Mesodermal cell (in vitro differentiated cells): ENCODE data around the gene NHEJ1.

Experiments used
- H3K27ac ChIP-seq: 2 replicates; pipeline ENCODE4 v1.7.0; 2013; ENCODE audit warnings: mild to moderate bottlenecking, low read depth, low read length, moderate library complexity; ENCODE audit not compliant: severe bottlenecking
- H3K36me3 ChIP-seq: 2 replicates; pipeline ENCODE4 v1.7.1; 2013; ENCODE audit warnings: mild to moderate bottlenecking, low read length, moderate library complexity; ENCODE audit not compliant: control insufficient read depth, insufficient read depth
- H3K4me1 ChIP-seq: one replicate; pipeline ENCODE4 v1.7.1; 2013; ENCODE audit warnings: mild to moderate bottlenecking, low read length; ENCODE audit not compliant: insufficient read depth, control insufficient read depth, poor library complexity, severe bottlenecking
- H3K4me3 ChIP-seq: 2 replicates; pipeline ENCODE4 v1.7.0; 2013; ENCODE audit warnings: low read length, control low read depth, mild to moderate bottlenecking; ENCODE audit not compliant: insufficient read depth, poor library complexity, severe bottlenecking; ENCODE audit errors: extremely low read depth
- H3K9me3 ChIP-seq: 2 replicates; pipeline ENCODE4 v1.7.1; 2013; ENCODE audit warnings: mild to moderate bottlenecking, low read length, moderate library complexity; ENCODE audit not compliant: control insufficient read depth
- WGBS, 2 experiments: methylation state at CpG; one replicate each; pipeline ENCODE4 v1.1.5; 2013; ENCODE audit warnings: missing lambda C conversion rate in 2 of 2; ENCODE audit not compliant: insufficient coverage in 2 of 2; 5-methylcytosine and 5-hydroxymethylcytosine counted together

Gene NHEJ1

DNA sequence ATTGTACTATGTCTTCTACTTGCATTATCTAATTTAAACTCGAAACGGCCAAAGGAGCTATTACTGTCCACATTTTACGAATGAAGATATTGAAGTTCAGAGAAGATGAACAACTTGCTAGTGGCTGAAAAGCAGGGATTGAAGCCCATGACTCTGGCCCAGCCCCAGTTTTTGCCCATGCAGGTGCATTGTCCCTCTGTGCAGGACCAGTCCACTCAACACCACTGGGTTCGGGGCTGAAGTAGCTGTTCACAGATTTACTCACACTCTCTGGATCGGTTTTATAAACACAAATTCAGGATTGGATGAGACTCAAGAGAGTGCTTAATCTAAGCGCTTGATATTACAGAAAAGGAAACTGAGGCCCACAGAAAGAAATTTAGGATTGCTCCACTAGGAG, 98.5 kb downstream of the NHEJ1 start:
- peaks cover 12% of the 10 kb centered on the region for H3K4me1 ChIP-seq
- H3K27ac ChIP-seq = no peak overlapping the region
- no peak overlapping the region for H3K4me3 ChIP-seq
- WGBS, 2 experiments = 77 to 80% methylated on average over 3 to 5 of the region's 6 CpGs
- no peaks in the 10 kb centered on the region for H3K9me3 ChIP-seq
- no peaks in the 10 kb centered on the region for H3K36me3 ChIP-seq

DNA sequence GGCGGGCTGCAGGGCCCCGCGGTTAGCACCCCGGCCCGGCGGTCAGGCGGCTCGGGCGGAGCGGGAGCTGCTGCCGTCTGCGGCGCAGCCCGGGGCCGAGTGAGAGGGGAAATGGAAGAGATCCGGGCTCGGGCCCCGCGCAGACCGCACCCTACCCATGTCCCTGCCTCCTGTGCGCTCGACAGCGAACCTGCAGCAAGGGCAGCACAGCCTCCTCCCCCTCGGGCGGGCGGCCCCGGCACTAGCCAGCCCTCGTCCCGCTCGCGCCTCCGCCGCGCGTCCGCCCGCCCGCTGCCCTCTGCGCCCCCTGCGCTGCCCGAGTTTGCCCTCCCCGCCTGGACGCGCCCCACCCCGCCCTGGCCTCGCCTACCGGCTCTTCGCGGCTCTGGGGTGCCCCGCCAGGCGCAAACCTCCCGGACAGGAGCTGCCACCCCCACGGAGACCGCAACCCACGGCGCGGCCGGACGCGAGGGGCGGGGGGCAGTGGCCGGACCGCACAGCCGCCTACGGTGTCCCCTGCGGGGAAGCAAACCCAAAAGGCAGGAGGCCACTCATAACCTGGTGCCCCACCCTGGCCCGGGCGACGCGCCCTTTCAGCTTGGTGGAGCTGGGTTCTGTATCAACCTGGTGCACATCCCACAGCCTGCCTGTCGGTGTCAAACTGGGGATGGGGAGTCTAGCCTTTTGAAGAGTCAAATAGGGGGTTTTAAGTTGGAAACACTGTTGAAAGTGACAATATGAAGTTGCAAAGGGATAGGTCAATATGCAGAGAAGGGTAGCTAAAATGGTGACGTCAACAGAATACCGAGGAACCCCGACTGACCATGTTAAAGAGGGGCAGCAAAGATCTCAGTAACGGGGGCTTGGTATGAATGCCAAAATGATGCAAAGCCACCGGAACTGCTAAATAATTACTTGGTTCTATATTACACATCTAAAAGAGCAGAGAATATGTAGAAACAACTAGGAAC, 99.5 kb downstream of the NHEJ1 start, which contains the start of gene IHH:
TSS of gene IHH (minus strand) at position 101 of the 971 bp plus-strand sequence. CDS start 454 bp downstream, outside the sequence.
- Histone ChIP-seq H3K36me3 (no peaks in the 10 kb centered on the region), H3K27ac (no peak within 1 kb of the TSS), H3K4me3 (peak within 1 kb of the TSS; percentile 9), H3K4me1 (peaks cover 12% of the 10 kb centered on the region), H3K9me3 (no peaks in the 10 kb centered on the region)
- 2 to 4% methylated on average over 39 to 71 of the region's 76 CpGs for WGBS, 2 experiments

DNA sequence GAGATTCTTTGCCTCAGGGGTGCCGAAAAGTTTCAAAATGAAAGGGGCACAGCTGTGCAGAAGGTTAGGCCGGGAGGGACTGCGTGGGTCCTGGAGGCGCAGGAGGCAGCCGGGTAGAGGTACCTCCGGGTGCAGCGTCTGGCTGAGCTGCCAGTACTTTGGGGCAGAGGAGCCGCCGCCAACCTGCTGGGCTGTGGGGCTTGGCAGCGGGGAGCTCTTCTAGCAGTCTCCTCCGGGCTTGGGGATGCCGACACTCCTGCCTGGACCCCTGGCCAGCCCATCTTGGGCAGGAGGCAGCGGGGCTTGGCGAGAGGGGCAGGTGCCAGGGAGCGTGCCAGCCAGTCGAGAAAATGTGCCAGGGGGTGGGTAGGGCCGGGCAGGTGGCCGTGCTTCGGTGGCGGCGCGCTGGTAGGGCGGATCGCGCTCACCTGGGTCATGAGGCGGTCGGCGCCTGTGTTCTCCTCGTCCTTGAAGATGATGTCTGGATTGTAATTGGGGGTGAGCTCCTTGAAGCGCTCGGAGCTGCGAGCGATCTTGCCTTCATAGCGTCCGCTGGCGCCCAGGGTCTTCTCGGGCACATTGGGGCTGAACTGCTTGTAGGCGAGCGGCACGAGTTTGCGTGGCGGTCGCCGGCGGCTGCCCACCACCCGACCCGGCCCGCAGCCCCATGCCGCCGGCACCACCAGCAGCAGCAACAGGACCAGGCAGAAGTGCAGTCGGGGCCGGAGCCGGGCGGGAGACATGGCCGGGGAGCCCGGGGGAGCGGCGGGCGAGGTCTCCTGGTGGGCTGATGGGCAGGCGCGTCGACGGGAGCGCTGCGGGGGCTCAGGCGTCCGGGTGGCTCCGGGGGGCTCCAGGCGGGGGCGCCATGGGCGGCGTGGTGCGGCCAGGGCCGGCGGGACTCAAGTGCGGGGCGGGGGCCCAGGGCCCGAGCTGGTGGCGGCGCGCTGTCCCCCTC, 100.6 kb downstream of the NHEJ1 start:
- H3K4me1 ChIP-seq = peaks cover 12% of the 10 kb centered on the region
- no peaks in the 10 kb centered on the region for H3K36me3 ChIP-seq
- H3K27ac ChIP-seq = no peak overlapping the region
- no peaks in the 10 kb centered on the region for H3K9me3 ChIP-seq
- 5 to 8% methylated on average over 47 to 60 of the region's 81 CpGs for WGBS, 2 experiments
- no peak overlapping the region for H3K4me3 ChIP-seq

DNA sequence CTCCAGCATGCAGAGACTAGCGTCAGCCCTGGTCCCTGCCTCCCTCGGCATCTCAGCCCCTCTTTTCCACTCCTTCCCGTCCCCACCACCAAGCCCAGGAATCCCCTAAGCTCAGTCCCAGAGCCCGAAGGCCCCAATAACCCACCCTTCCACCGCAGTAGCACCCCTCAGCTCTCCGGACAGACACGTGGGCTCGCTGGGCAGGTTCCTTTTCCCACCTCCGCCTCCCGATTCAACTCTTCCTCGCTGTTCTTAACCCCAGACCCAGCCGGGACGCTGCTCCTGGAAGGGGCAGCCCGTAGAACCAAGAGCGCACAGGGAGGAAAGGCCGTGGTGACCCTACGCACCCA, 101.3 kb downstream of the NHEJ1 start:
- no peak overlapping the region for H3K4me3 ChIP-seq
- no peak overlapping the region for H3K27ac ChIP-seq
- no peaks in the 10 kb centered on the region for H3K9me3 ChIP-seq
- 11 to 14% methylated on average over 14 to 15 of the region's 17 CpGs for WGBS, 2 experiments
- peaks cover 12% of the 10 kb centered on the region for H3K4me1 ChIP-seq
- no peaks in the 10 kb centered on the region for H3K36me3 ChIP-seq

DNA sequence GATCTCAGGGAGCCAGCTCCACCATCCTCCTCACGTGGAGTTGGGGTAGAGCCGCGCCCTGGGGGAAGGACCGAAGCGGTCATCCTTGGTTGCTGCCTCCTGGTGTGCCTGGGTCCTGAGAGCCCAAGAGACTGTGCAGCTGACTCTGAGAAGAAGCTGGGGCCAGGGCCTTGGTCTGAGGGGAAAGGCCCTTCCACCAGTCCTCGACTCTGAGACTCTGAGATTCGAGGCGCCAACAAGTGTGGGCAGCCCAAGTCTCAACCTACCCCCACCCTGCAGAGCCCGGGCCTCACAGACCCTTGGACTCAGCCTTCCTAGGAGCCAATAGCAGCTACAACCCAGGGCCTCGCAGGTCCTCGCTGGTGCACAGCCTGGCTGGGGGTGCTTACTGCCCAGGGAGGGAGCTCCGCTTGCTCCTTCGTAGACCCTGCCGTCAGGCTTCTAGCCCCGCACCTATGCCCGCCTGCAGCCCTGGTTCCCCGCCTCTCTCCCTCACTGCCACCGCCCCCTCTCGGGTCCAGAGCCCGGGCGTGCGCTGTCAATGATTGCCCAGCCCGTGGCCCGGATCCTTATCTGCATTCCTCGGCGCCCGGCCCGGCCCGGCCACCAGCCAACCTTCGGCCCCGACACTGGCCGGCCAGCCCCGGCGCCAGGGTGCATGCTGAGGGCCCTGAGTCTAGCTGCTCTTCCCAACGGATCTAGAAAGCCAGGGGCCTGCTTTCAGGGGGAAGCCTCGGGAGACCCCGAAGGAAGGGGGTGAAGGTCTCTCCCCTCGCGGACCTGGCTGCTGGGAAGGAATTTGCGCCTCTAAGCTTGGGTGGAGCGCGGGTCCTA, 101.9 kb downstream of the NHEJ1 start:
- no peak overlapping the region for H3K27ac ChIP-seq
- no peak overlapping the region for H3K4me3 ChIP-seq
- H3K9me3 ChIP-seq = no peaks in the 10 kb centered on the region
- 11 to 12% methylated on average over 38 to 39 of the region's 42 CpGs for WGBS, 2 experiments
- peaks cover 12% of the 10 kb centered on the region for H3K4me1 ChIP-seq
- H3K36me3 ChIP-seq = no peaks in the 10 kb centered on the region

DNA sequence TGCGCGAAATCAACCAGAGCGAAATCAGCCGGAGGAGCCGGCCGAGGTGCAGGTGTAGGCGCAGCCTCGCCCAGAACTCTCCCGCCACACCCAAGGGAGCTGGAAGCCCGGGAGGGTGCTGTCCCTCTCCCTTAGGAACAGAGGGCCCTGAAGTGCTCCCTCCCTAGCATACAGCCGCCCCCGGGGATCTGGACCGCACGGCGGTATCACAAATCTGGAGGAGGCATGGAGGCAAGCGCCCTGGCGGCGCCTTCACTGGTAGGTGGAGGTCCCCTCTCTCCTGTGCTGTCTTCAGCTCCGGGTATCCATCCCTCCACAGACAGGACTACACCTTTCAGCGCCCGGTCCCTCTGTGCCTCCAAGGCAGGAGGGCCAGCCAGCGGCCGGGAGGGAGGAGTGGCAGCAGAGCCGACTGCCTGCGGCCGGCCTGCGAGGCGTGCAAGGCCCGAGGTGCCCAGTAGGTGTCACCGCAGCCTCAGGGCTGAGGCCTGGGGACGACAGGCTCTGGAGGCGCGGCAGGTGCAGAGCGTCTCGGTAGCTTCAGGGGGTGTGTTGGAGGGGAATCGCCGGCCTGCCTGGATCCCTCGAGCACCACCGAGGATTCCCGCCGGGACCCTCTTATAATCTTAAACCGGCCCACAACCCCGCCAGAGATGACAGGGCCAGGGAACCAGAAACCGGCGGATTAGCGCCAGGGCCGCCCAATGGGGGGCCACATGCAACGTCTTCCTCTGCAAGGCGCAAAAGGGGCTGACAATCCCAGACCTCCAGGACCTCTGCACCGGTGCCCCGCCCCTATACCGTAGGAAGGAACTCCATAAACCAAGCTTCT, 102.7 kb downstream of the NHEJ1 start:
- no peak overlapping the region for H3K27ac ChIP-seq
- no peaks in the 10 kb centered on the region for H3K36me3 ChIP-seq
- no peak overlapping the region for H3K4me3 ChIP-seq
- H3K4me1 ChIP-seq = peaks cover 12% of the 10 kb centered on the region
- 5 to 6% methylated on average over 39 to 45 of the region's 52 CpGs for WGBS, 2 experiments
- H3K9me3 ChIP-seq = no peaks in the 10 kb centered on the region

DNA sequence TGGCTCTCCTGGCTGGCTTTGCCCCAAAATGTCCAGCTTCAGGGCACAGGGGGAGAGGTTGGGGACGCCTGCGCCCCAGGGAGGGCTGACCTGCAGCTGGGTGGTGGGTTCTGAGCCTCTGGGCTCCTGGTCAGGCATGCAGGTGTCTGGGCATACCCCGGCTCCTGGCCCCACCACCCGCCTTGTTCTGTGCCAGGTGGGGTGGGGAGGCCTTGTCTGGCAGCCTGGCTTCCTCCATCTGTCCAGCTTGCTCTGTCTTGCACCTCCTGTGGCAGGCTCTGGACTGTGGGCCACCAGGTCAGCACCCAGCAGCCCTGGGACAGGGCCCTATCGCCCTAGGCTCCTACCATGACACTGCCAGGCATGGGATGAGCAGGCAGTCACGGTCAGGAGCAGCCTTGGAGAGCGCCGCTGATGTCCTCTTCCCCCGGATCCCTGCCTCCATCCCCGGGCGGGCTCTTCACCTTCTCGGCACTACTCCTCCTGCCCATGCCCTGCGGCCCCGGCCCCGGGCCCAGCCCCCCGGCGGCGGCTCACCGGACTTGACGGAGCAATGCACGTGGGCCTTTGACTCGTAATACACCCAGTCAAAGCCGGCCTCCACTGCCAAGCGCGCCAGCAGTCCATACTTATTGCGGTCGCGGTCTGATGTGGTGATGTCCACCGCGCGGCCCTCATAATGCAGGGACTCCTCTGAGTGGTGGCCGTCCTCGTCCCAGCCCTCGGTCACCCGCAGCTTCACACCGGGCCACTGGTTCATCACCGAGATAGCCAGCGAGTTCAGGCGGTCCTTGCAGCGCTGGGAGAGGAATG, 103.5 kb downstream of the NHEJ1 start:
- 11 to 14% methylated on average over 33 to 39 of the region's 40 CpGs for WGBS, 2 experiments

DNA sequence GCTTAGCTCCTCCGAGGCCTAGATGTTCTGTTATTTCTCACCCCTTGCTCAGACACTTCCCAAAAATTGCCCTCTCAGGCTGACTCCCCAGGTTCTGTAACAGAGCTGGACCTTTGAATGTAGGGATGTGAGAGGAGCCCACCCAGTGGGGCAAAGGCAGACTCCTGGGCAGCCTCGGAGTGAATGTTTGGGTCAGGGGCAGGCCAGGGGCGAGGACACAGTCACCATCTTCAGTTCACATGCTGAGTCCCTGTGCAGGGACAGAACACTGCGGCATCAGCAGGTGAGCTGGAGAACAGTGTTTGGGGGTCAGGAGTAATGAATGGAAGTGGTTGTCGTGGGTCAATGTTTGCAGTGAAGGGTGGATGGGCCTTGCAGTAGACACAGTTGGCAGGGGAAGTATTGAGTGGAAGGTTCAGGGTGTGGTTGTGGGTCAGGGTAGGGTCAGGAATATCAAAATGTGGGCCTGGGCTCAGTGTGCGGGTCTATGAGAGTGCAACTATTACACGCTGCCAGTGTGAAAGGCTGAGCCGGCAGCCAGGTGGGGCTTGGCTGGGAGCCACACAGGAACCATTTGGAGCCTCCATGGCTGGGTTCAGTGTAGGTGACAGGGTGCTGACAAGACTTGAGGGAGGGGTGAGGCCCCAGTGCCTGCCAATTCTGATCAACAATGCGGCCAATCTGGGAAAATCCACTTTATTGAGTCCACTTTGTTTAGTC, 104.3 kb downstream of the NHEJ1 start:
- Histone ChIP-seq H3K27ac (no peak overlapping the region), H3K36me3 (no peaks in the 10 kb centered on the region), H3K4me3 (no peak overlapping the region), H3K9me3 (no peaks in the 10 kb centered on the region), H3K4me1 (peaks cover 12% of the 10 kb centered on the region)
- 83 to 86% methylated on average over 8 of the region's 9 CpGs for WGBS, 2 experiments

More for the DNA sequence above, 103.5 kb downstream of the NHEJ1 start:
- Histone ChIP-seq H3K36me3 (no peaks in the 10 kb centered on the region), H3K4me1 (peaks cover 12% of the 10 kb centered on the region), H3K4me3 (no peak overlapping the region), H3K9me3 (no peaks in the 10 kb centered on the region), H3K27ac (no peak overlapping the region)
